ENCODE measurements around the gene SLC22A4. TPM values are rescaled to one million over a fixed set of nuclear protein-coding genes. Genes with fewer than 3 reads are reported as not detected.

SLC22A4 gene
- total and polyA plus RNA-seq, 9 donors: 0.72 to 7.7 (median 2.3) TPM

DNA sequence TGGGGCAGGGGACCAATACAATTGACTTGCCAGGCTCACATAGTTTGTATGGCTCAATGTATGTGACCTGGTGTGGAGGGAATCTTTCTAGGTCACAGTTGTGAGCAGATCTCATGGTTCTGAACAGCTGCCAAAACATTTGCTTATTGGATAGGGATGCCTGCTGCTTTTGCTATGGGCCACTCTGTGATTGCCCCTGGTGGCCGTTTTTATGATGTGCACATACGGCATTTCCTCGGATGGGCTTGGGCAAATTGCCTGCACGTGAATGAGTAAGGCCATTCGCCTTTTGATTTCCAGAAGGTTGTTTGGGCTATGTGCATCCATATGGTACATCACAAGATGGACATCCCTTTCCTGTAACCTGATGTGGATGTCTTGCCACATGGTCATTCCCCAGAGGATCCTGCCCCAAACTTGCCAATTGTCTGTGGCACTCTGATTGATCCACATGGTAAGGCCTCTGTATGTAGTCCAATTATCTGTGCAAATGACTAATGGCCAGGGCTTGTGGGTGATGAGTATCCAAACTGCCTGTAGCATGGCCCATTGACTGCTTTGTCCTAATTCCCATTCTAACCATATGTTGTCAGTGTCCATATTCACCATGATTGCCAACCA lies 10.7 kb upstream of the SLC22A4 start:
- H3K4me1 ChIP-seq (ENCODE audit: insufficient read depth): no peaks in the 10 kb centered on the region
- no peaks in the 10 kb centered on the region for H3K9me3 ChIP-seq
- no peak overlapping the region for H3K27ac ChIP-seq
- intact Hi-C loops (cut with DNase I): no loop called here
- H3K27me3 ChIP-seq: no peaks in the 10 kb centered on the region
- no peak overlapping the region for H3K4me3 ChIP-seq
- no peak for TF ChIP-seq POLR2A (IDR thresholded peaks at IDR 0.05)
- no peak for TF ChIP-seq EP300 (IDR thresholded peaks at IDR 0.05)
- TF ChIP-seq, protein P1, sequence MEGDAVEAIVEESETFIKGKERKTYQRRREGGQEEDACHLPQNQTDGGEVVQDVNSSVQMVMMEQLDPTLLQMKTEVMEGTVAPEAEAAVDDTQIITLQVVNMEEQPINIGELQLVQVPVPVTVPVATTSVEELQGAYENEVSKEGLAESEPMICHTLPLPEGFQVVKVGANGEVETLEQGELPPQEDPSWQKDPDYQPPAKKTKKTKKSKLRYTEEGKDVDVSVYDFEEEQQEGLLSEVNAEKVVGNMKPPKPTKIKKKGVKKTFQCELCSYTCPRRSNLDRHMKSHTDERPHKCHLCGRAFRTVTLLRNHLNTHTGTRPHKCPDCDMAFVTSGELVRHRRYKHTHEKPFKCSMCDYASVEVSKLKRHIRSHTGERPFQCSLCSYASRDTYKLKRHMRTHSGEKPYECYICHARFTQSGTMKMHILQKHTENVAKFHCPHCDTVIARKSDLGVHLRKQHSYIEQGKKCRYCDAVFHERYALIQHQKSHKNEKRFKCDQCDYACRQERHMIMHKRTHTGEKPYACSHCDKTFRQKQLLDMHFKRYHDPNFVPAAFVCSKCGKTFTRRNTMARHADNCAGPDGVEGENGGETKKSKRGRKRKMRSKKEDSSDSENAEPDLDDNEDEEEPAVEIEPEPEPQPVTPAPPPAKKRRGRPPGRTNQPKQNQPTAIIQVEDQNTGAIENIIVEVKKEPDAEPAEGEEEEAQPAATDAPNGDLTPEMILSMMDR (IDR thresholded peaks at IDR 0.05): no peak
- DNase-seq: no peak
- no peaks in the 10 kb centered on the region for H3K36me3 ChIP-seq
- 47 to 60% (median 48%) methylated on average over 5 of the region's 5 CpGs for WGBS, 3 donors

GRCh38 chr5:132289097-132289496 lies 5.1 kb upstream of the SLC22A4 start:
- intact Hi-C loops (cut with DNase I): no loop called here
- WGBS, 3 donors: 20 to 35% (median 33%) methylated on average over 3 of the region's 3 CpGs
- TF ChIP-seq, protein P1 (IDR thresholded peaks at IDR 0.05): no peak
- TF ChIP-seq POLR2A (IDR thresholded peaks at IDR 0.05): no peak

GRCh38 chr5:132291026-132291425 lies 3.2 kb upstream of the SLC22A4 start:
- TF ChIP-seq, protein P1 (IDR thresholded peaks at IDR 0.05): no peak
- no peak for TF ChIP-seq POLR2A (IDR thresholded peaks at IDR 0.05)
- no peak for TF ChIP-seq EP300 (IDR thresholded peaks at IDR 0.05)
- Histone ChIP-seq H3K4me3 (no peak overlapping the region), H3K36me3 (no peaks in the 10 kb centered on the region), H3K9me3 (no peaks in the 10 kb centered on the region), H3K27me3 (no peaks in the 10 kb centered on the region), H3K27ac (no peak overlapping the region), H3K4me1 (ENCODE audit: insufficient read depth) (peaks cover 2% of the 10 kb centered on the region)
- 87 to 91% (median 89%) methylated on average over 2 of the region's 2 CpGs for WGBS, 3 donors
- intact Hi-C loops (cut with DNase I): loop anchor here in 2 of 4 donors (10.0 kb wide), 2 partner anchors 66 to 84 kb away; partner anchors contain the start of gene P4HA2 (in 1 of the 2)
- DNase-seq: no peak

More at GRCh38 chr5:132289097-132289496, 5.1 kb upstream of the SLC22A4 start:
- Histone ChIP-seq H3K27ac (no peak overlapping the region), H3K4me3 (no peak overlapping the region), H3K27me3 (no peaks in the 10 kb centered on the region), H3K4me1 (ENCODE audit: insufficient read depth) (no peaks in the 10 kb centered on the region), H3K9me3 (no peaks in the 10 kb centered on the region), H3K36me3 (no peaks in the 10 kb centered on the region)
- DNase-seq: no peak

DNA sequence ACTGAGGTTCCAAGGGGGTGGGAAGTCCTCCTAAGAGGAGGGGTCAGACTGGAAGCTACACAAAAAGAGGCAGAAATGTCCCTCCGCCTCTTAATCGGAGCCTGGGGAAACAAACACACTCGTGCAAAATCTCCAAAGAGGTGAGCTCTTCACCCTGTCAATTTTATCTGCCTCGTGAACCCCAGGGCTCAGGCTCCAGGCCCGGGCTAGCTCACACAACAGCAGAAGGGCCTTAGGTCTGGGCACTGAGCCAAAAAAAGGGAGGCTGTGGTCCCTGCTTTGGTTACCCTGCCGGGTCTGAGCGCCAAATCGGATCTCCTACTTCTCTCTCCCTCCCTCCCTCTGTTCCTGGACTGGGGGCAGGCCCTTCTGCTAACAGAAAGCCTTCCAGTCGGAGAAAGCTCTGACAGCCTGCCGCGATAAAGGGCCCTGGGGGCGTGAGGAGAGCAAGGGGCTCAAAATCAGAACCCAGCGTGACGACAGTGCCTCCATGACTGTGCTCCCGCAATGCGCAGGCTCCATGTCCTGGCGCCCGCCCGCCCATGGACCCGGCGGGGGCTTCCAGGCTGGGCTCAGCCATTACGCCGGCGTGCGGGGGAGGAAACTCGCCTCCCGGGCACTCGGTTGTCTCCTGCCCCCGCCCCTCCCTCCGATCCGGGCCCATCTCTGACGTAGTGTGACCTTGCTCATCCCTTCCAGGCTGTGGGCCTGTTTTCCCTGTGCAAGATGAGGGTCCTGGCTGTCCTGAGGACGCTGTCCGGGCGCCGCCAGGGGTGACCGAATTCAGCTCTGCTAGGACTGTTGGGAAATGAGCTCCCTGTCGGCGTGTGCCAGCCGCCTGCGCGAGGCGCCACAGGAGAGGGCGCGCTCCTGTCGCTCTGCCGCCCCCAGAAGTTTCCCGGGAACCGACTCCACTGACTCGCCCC lies 865 bp upstream of the SLC22A4 start:
- H3K36me3 ChIP-seq: no peaks in the 10 kb centered on the region
- peak; percentile 97 to 98 (median 98) for DNase-seq
- H3K27ac ChIP-seq: peak overlapping the region; percentile 92 to 100
- no peaks in the 10 kb centered on the region for H3K9me3 ChIP-seq
- peak overlapping the region; percentile 85 for H3K4me3 ChIP-seq
- 0 to 1% (median 1%) methylated on average over 36 to 50 of the region's 50 CpGs for WGBS, 3 donors
- H3K4me1 ChIP-seq (ENCODE audit: insufficient read depth): peaks cover 2% of the 10 kb centered on the region
- peak; percentile 47 for TF ChIP-seq POLR2A (IDR thresholded peaks at IDR 0.05)
- TF ChIP-seq, protein P1 (IDR thresholded peaks at IDR 0.05): peak in 1 of 3 donors; percentile 29
- no peak for TF ChIP-seq EP300 (IDR thresholded peaks at IDR 0.05)
- H3K27me3 ChIP-seq: no peaks in the 10 kb centered on the region
- intact Hi-C loops (cut with DNase I): loop anchor here in 2 of 4 donors (10.0 kb wide), 2 partner anchors 69 to 81 kb away; partner anchors contain the start of gene P4HA2 (in 1 of the 2)

Measured in ovary (tissue), 9 donors.